GM12892 (cell line): ENCODE measurements around the gene MYL6B.

Experiments used
- DNase-seq: peaks from one replicate; pipeline ENCODE4 v3.0.0; 2011; ENCODE audit not compliant: insufficient read length
- FAIRE-seq: peaks from 2 replicates; lab custom pipeline; 2011; peaks lifted over from hg19 to GRCh38; lab: Jason Lieb, UNC
- POLR2A ChIP-seq: IDR thresholded peaks from 2 replicates; pipeline ENCODE4 v1.6.1; 2011; ENCODE audit warnings: low read depth, low read length, control low read depth
- POLR2AphosphoS5 ChIP-seq: IDR thresholded peaks from 2 replicates; pipeline ENCODE4 v1.6.1; 2011; ENCODE audit warnings: low read depth, low read length, control low read depth
- TAF1 ChIP-seq: IDR thresholded peaks from 2 replicates; pipeline ENCODE4 v1.6.1; 2011; ENCODE audit warnings: low read depth, mild to moderate bottlenecking, control low read depth, low read length, borderline replicate concordance

Gene MYL6B

GRCh38 chr12:56127485-56127887, 24.9 kb upstream of the MYL6B start:
- DNase-seq (no peak), FAIRE-seq (no peak)
- TF ChIP-seq POLR2A = no peak
- TF ChIP-seq TAF1 = no peak
- no peak for TF ChIP-seq POLR2AphosphoS5

- DNase-seq (peak; percentile 96), FAIRE-seq (peak; percentile 89)
- TF ChIP-seq POLR2A (peak; percentile 72; the same call in 1 of the 2 replicates), POLR2AphosphoS5 (0 out of 2 replicates have a peak, but pooled peaks have one; percentile 47), TAF1 (peak; percentile 35; the same call in 1 of the 2 replicates)
Observed at GRCh38 chr12:56127888-56128669, 24.3 kb upstream of the MYL6B start, which contains the start of gene ESYT1. Gene ESYT1, plus strand, starts transcription at chr12:56128267. Its CDS starts 53 bp downstream, at chr12:56128320.

- DNase-seq (no peak), FAIRE-seq (no peak)
- no peak for TF ChIP-seq POLR2AphosphoS5
- TF ChIP-seq TAF1 = no peak
- no peak for TF ChIP-seq POLR2A
Observed at GRCh38 chr12:56128670-56129205, 23.6 kb upstream of the MYL6B start.

GRCh38 chr12:56129206-56129941, 23.0 kb upstream of the MYL6B start:
- peak; percentile 63 for DNase-seq
- TF ChIP-seq POLR2AphosphoS5 = 0 out of 2 replicates have a peak, but pooled peaks have one; percentile 30
- TF ChIP-seq TAF1 = peak; percentile 42; the same call in 1 of the 2 replicates
- peak; percentile 65; the same call in 1 of the 2 replicates for TF ChIP-seq POLR2A
- no peak for FAIRE-seq

- no peak for FAIRE-seq
- TF ChIP-seq TAF1 = no peak
- TF ChIP-seq POLR2A = no peak
- no peak for TF ChIP-seq POLR2AphosphoS5
- DNase-seq = no peak
Observed at GRCh38 chr12:56129942-56130495, 22.4 kb upstream of the MYL6B start.

- TF ChIP-seq POLR2A (no peak), POLR2AphosphoS5 (no peak), TAF1 (no peak)
- no peak for DNase-seq
- FAIRE-seq = no peak
Observed at GRCh38 chr12:56130876-56131275, 21.5 kb upstream of the MYL6B start.

- no peak for FAIRE-seq
Observed at GRCh38 chr12:56134897-56135296, 17.5 kb upstream of the MYL6B start.

GRCh38 chr12:56137853-56138571, 14.4 kb upstream of the MYL6B start:
- no peak for FAIRE-seq
- TF ChIP-seq POLR2AphosphoS5 = no peak
- no peak for TF ChIP-seq POLR2A
- no peak for TF ChIP-seq TAF1
- no peak for DNase-seq

More at GRCh38 chr12:56134897-56135296, 17.5 kb upstream of the MYL6B start:
- TF ChIP-seq TAF1 = no peak
- no peak for TF ChIP-seq POLR2AphosphoS5
- TF ChIP-seq POLR2A = no peak
- DNase-seq = no peak

- TF ChIP-seq POLR2AphosphoS5 (no peak), TAF1 (no peak), POLR2A (no peak)
- no peak for DNase-seq
- FAIRE-seq = no peak
Observed at GRCh38 chr12:56141946-56142784, 10.2 kb upstream of the MYL6B start.

- FAIRE-seq (no peak), DNase-seq (no peak)
- TF ChIP-seq POLR2A = no peak
- no peak for TF ChIP-seq POLR2AphosphoS5
- TF ChIP-seq TAF1 = no peak
Observed at GRCh38 chr12:56143217-56143616, 9.2 kb upstream of the MYL6B start.
